H1 (cell line): Measurements from ENCODE around the gene PIK3C2G. TPM values are rescaled to one million over a fixed set of nuclear protein-coding genes. Genes with fewer than 3 reads are reported as not detected.

Source experiments
- HDAC6 ChIP-seq: IDR thresholded peaks from one replicate; pipeline ENCODE4 v1.7.1; 2012; ENCODE audit warnings: low read depth, mild to moderate bottlenecking, inconsistent platforms, low read length, moderate library complexity
- JUND ChIP-seq: IDR thresholded peaks from 2 replicates; pipeline ENCODE4 v1.6.1; 2011; ENCODE audit warnings: mild to moderate bottlenecking, improper control_type of control experiment, low read length
- KDM4A ChIP-seq: IDR thresholded peaks from one replicate; pipeline ENCODE4 v1.7.1; 2012; ENCODE audit warnings: low read depth, mild to moderate bottlenecking, moderate library complexity, low read length, inconsistent platforms; ENCODE audit not compliant: severe bottlenecking
- RAD21 ChIP-seq, 2 experiments: IDR thresholded peaks in 1 of 2; conservative IDR thresholded peaks in 1 of 2; 2 replicates each; pipeline ENCODE4 v1.6.1; 2011; ENCODE audit warnings: low read depth in 2 of 2, low read length in 2 of 2, improper control_type of control experiment in 1 of 2, inconsistent platforms in 1 of 2, mild to moderate bottlenecking in 1 of 2, moderate library complexity in 1 of 2
- RFX5 ChIP-seq: IDR thresholded peaks from 2 replicates; pipeline ENCODE4 v1.6.1; 2011; ENCODE audit warnings: low read depth, low read length, improper control_type of control experiment, borderline replicate concordance
- SP1 ChIP-seq: IDR thresholded peaks from 2 replicates; pipeline ENCODE4 v1.6.1; 2011; ENCODE audit warnings: low read depth, low read length
- polyA plus RNA-seq, 7 experiments: library from polyadenylated mRNA; depleted of rRNA in 3 of 7; stranded (reverse) in 5 of 7; unstranded in 2 of 7; fragments of >200 nt in 5 of 7; fragments of 200-250 nt in 2 of 7; gene quantifications; 1 replicate in 5 of 7; 2 replicates in 1 of 7; 4 replicates in 1 of 7; pipeline versions ENCODE4 v1.2.1 to v1.2.3, GENCODE V29; 2011 to 2013; ENCODE audit warnings: missing spikeins in 2 of 7, mixed read lengths in 2 of 7
- total RNA-seq: library from RNA; stranded (reverse); fragmentation: NEBNext Ultra II Directional; extraction: Animal tissue kit (Norgen Biotek cat#: 25700); gene quantifications from 2 replicates; pipeline ENCODE4 v1.2.1, GENCODE V29; 2021
- TF ChIP-seq, protein P1 (sequence below): fragments of 300-600 bp; sonication (generic); IDR thresholded peaks from 2 replicates; pipeline ENCODE4 v1.7.1; 2012; ENCODE audit warnings: low read length, moderate library complexity, mild to moderate bottlenecking, inconsistent platforms; ENCODE audit not compliant: insufficient replicate concordance
- TF ChIP-seq, protein P2 (sequence below): IDR thresholded peaks from 2 replicates; pipeline ENCODE4 v1.6.1; 2011; ENCODE audit warnings: low read depth, mild to moderate bottlenecking, low read length; ENCODE audit not compliant: insufficient read depth

The PIK3C2G gene
- total and polyA plus RNA-seq, 2 of the 8 experiments (the other 6 are each of a cell fraction or from before 2014, with no cell fraction given): not detected

GRCh38 chr12:18368594-18368993, 107.3 kb downstream of the PIK3C2G start (continued):
- TF ChIP-seq, protein P1, sequence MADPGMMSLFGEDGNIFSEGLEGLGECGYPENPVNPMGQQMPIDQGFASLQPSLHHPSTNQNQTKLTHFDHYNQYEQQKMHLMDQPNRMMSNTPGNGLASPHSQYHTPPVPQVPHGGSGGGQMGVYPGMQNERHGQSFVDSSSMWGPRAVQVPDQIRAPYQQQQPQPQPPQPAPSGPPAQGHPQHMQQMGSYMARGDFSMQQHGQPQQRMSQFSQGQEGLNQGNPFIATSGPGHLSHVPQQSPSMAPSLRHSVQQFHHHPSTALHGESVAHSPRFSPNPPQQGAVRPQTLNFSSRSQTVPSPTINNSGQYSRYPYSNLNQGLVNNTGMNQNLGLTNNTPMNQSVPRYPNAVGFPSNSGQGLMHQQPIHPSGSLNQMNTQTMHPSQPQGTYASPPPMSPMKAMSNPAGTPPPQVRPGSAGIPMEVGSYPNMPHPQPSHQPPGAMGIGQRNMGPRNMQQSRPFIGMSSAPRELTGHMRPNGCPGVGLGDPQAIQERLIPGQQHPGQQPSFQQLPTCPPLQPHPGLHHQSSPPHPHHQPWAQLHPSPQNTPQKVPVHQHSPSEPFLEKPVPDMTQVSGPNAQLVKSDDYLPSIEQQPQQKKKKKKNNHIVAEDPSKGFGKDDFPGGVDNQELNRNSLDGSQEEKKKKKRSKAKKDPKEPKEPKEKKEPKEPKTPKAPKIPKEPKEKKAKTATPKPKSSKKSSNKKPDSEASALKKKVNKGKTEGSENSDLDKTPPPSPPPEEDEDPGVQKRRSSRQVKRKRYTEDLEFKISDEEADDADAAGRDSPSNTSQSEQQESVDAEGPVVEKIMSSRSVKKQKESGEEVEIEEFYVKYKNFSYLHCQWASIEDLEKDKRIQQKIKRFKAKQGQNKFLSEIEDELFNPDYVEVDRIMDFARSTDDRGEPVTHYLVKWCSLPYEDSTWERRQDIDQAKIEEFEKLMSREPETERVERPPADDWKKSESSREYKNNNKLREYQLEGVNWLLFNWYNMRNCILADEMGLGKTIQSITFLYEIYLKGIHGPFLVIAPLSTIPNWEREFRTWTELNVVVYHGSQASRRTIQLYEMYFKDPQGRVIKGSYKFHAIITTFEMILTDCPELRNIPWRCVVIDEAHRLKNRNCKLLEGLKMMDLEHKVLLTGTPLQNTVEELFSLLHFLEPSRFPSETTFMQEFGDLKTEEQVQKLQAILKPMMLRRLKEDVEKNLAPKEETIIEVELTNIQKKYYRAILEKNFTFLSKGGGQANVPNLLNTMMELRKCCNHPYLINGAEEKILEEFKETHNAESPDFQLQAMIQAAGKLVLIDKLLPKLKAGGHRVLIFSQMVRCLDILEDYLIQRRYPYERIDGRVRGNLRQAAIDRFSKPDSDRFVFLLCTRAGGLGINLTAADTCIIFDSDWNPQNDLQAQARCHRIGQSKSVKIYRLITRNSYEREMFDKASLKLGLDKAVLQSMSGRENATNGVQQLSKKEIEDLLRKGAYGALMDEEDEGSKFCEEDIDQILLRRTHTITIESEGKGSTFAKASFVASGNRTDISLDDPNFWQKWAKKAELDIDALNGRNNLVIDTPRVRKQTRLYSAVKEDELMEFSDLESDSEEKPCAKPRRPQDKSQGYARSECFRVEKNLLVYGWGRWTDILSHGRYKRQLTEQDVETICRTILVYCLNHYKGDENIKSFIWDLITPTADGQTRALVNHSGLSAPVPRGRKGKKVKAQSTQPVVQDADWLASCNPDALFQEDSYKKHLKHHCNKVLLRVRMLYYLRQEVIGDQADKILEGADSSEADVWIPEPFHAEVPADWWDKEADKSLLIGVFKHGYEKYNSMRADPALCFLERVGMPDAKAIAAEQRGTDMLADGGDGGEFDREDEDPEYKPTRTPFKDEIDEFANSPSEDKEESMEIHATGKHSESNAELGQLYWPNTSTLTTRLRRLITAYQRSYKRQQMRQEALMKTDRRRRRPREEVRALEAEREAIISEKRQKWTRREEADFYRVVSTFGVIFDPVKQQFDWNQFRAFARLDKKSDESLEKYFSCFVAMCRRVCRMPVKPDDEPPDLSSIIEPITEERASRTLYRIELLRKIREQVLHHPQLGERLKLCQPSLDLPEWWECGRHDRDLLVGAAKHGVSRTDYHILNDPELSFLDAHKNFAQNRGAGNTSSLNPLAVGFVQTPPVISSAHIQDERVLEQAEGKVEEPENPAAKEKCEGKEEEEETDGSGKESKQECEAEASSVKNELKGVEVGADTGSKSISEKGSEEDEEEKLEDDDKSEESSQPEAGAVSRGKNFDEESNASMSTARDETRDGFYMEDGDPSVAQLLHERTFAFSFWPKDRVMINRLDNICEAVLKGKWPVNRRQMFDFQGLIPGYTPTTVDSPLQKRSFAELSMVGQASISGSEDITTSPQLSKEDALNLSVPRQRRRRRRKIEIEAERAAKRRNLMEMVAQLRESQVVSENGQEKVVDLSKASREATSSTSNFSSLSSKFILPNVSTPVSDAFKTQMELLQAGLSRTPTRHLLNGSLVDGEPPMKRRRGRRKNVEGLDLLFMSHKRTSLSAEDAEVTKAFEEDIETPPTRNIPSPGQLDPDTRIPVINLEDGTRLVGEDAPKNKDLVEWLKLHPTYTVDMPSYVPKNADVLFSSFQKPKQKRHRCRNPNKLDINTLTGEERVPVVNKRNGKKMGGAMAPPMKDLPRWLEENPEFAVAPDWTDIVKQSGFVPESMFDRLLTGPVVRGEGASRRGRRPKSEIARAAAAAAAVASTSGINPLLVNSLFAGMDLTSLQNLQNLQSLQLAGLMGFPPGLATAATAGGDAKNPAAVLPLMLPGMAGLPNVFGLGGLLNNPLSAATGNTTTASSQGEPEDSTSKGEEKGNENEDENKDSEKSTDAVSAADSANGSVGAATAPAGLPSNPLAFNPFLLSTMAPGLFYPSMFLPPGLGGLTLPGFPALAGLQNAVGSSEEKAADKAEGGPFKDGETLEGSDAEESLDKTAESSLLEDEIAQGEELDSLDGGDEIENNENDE: no peak
- no peak for TF ChIP-seq JUND
- TF ChIP-seq RAD21 (IDR thresholded peaks at IDR 0.05 in 1 of 2, conservative IDR thresholded peaks at IDR 0.05 in 1 of 2; ENCODE audit: low read depth in 2 of 2, low read length in 2 of 2): no peak
- TF ChIP-seq KDM4A: no peak
- TF ChIP-seq, protein P2, sequence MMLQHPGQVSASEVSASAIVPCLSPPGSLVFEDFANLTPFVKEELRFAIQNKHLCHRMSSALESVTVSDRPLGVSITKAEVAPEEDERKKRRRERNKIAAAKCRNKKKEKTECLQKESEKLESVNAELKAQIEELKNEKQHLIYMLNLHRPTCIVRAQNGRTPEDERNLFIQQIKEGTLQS: no peak
- no peak for TF ChIP-seq HDAC6
- no peak for TF ChIP-seq RFX5
- no peak for TF ChIP-seq SP1
